MM.1S (cell line): ENCODE measurements around the gene KCNK7.

Source experiments
- EZH2phosphoT487 ChIP-seq: fragments of 300-600 bp; sonication (generic); IDR thresholded peaks from 2 replicates; pipeline ENCODE4 v1.6.1; 2018; ENCODE audit warnings: antibody characterized with exemption, low read length
- TF ChIP-seq, protein P1 (sequence below): fragments of 300-600 bp; sonication (generic); IDR thresholded peaks from 2 replicates; pipeline ENCODE4 v1.5.1; 2016; ENCODE audit warnings: antibody characterized with exemption, low read length, mixed read lengths

DNA sequence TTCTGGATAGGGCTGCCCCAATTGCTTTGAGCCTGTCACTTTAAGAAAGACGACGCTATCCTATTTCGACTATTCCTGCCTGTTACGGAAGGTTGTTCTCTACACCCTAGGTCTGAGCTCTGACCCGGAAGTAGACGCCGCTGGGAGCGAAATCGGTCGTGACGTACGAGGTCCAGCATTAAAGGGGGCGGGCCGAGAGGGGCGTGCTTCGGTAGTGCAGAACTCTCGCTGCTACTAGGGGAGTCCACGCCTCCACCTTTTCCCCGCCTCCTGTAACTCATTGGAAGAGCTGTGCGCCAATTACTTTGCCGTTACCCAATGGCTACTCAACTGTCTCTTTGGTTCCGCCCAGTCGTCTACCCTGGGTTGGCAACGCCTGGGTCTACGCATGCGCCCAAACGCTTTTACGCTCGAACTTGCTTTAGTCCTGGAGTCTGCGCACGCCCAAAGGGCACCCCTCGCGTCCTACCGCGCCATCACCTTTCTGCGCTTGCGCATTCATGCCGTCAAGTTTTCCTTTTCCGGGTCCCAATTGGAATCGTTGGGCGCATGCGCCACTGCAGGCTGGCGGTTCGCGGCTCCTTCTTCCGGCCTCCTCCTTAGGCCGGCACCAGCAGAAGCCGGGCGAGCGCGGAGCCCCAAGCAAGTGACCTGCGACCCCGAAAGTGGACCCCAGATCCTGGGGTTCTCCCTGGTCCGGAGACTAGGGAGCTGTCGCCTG lies 19.8 kb upstream of the KCNK7 start, which contains the start of gene PCNX3:
- TF ChIP-seq EZH2phosphoT487, result no peak
- TF ChIP-seq, protein P1, sequence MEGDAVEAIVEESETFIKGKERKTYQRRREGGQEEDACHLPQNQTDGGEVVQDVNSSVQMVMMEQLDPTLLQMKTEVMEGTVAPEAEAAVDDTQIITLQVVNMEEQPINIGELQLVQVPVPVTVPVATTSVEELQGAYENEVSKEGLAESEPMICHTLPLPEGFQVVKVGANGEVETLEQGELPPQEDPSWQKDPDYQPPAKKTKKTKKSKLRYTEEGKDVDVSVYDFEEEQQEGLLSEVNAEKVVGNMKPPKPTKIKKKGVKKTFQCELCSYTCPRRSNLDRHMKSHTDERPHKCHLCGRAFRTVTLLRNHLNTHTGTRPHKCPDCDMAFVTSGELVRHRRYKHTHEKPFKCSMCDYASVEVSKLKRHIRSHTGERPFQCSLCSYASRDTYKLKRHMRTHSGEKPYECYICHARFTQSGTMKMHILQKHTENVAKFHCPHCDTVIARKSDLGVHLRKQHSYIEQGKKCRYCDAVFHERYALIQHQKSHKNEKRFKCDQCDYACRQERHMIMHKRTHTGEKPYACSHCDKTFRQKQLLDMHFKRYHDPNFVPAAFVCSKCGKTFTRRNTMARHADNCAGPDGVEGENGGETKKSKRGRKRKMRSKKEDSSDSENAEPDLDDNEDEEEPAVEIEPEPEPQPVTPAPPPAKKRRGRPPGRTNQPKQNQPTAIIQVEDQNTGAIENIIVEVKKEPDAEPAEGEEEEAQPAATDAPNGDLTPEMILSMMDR, result no peak
